DND-41 (cell line): ENCODE measurements around the gene PLPP3.

Experiments used
- ATAC-seq: fragments of 200-7000 bp; cut with Tn5 transposase; 3 replicates; pipeline ENCODE4 v1.9.1; 2021; ENCODE audit warnings: low read depth; ENCODE audit not compliant: insufficient read depth
- DNase-seq: peaks from one replicate; pipeline ENCODE4 v3.0.0-alpha.2; 2020
- H2AFZ ChIP-seq: 2 replicates; pipeline ENCODE4 v1.6.0; 2012; ENCODE audit warnings: low read depth, low read length
- H3K27ac ChIP-seq: 2 replicates; pipeline ENCODE4 v1.5.1; 2012; ENCODE audit warnings: low read length, inconsistent platforms
- H3K27me3 ChIP-seq: fragments of 200-600 bp; sonication (generic); 2 replicates; pipeline ENCODE4 v1.6.0; 2012; ENCODE audit warnings: low read length, mild to moderate bottlenecking, inconsistent platforms; ENCODE audit not compliant: insufficient read depth, poor library complexity
- H3K36me3 ChIP-seq: 2 replicates; pipeline ENCODE4 v1.5.1; 2012; ENCODE audit warnings: low read length, inconsistent platforms; ENCODE audit not compliant: insufficient read depth
- H3K4me1 ChIP-seq: 2 replicates; pipeline ENCODE4 v1.5.1; 2012; ENCODE audit warnings: mild to moderate bottlenecking, low read length; ENCODE audit not compliant: insufficient read depth
- H3K4me2 ChIP-seq: 2 replicates; pipeline ENCODE4 v1.6.0; 2012; ENCODE audit warnings: mild to moderate bottlenecking, moderate library complexity, low read length, inconsistent platforms; ENCODE audit not compliant: insufficient read depth
- H3K4me3 ChIP-seq, 2 experiments: fragments of 200-600 bp in 1 of 2; shearing (Covaris generic) in 1 of 2; 2 replicates each; pipeline ENCODE4 v1.5.1; 2012 to 2016; ENCODE audit warnings: inconsistent platforms in 2 of 2, low read length in 2 of 2, mild to moderate bottlenecking in 2 of 2, low read depth in 1 of 2, moderate library complexity in 1 of 2
- H3K79me2 ChIP-seq: 2 replicates; pipeline ENCODE4 v1.6.0; 2012; ENCODE audit warnings: low read length, inconsistent platforms; ENCODE audit not compliant: insufficient read depth
- H3K9ac ChIP-seq: 2 replicates; pipeline ENCODE4 v1.6.0; 2012; ENCODE audit warnings: low read depth, mild to moderate bottlenecking, inconsistent platforms, low read length, moderate library complexity
- H3K9me3 ChIP-seq: 2 replicates; pipeline ENCODE4 v1.5.1; 2012; ENCODE audit warnings: low read length, moderate library complexity, mild to moderate bottlenecking, inconsistent platforms; ENCODE audit not compliant: insufficient read depth, severe bottlenecking
- H4K20me1 ChIP-seq: 2 replicates; pipeline ENCODE4 v1.6.0; 2012; ENCODE audit warnings: low read length; ENCODE audit not compliant: insufficient read depth
- EZH2 ChIP-seq: IDR thresholded peaks from 3 replicates; pipeline ENCODE4 v1.6.1; 2012; ENCODE audit warnings: borderline replicate concordance, low read depth, mild to moderate bottlenecking, moderate library complexity, low read length, inconsistent platforms; ENCODE audit not compliant: severe bottlenecking
- TF ChIP-seq, protein P1 (sequence below): IDR thresholded peaks from 2 replicates; pipeline ENCODE4 v1.5.1; 2012; ENCODE audit warnings: borderline replicate concordance, low read length, moderate library complexity, mild to moderate bottlenecking; ENCODE audit not compliant: poor library complexity, severe bottlenecking; ENCODE audit errors: extremely low read depth

The PLPP3 gene

GRCh38 chr1:56444960-56445646 is 134.3 kb downstream of the PLPP3 start:
- no peak for TF ChIP-seq EZH2
- TF ChIP-seq, protein P1, sequence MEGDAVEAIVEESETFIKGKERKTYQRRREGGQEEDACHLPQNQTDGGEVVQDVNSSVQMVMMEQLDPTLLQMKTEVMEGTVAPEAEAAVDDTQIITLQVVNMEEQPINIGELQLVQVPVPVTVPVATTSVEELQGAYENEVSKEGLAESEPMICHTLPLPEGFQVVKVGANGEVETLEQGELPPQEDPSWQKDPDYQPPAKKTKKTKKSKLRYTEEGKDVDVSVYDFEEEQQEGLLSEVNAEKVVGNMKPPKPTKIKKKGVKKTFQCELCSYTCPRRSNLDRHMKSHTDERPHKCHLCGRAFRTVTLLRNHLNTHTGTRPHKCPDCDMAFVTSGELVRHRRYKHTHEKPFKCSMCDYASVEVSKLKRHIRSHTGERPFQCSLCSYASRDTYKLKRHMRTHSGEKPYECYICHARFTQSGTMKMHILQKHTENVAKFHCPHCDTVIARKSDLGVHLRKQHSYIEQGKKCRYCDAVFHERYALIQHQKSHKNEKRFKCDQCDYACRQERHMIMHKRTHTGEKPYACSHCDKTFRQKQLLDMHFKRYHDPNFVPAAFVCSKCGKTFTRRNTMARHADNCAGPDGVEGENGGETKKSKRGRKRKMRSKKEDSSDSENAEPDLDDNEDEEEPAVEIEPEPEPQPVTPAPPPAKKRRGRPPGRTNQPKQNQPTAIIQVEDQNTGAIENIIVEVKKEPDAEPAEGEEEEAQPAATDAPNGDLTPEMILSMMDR, result no peak
- Histone ChIP-seq H3K4me1 (no peaks in the 10 kb centered on the region), H2AFZ (no peak overlapping the region), H3K79me2 (no peaks in the 10 kb centered on the region), H3K9me3 (no peaks in the 10 kb centered on the region), H3K4me2 (no peak overlapping the region), H3K9ac (no peak overlapping the region), H3K36me3 (no peaks in the 10 kb centered on the region), H4K20me1 (no peaks in the 10 kb centered on the region), H3K27me3 (no peaks in the 10 kb centered on the region), H3K27ac (no peak overlapping the region), H3K4me3 (no peak overlapping the region)
- DNase-seq (no peak), ATAC-seq (no peak)
